Caco-2 (cell line): Measurements from ENCODE around the gene SPTA1. TPM values are rescaled to one million over a fixed set of nuclear protein-coding genes. Genes with fewer than 3 reads are reported as not detected.

Experiments
- BruUV-seq: library from RNA; stranded (reverse); fragments of 400-500 nt; replicated peaks from 2 replicates; lab custom pipeline; 2021; lab: Mats Ljungman, UMichigan
- CTCF ChIA-PET: fragments of 300-600 bp; sonication (Branson Sonifier 250); formaldehyde crosslinking; loops from one replicate; lab custom pipeline; 2022; ENCODE audit warnings: antibody characterized with exemption; lab: Charles Lee
- POLR2A ChIA-PET: fragments of 300-600 bp; sonication (Branson Sonifier 250); formaldehyde crosslinking; loops from one replicate; lab custom pipeline; 2022; ENCODE audit warnings: antibody characterized with exemption; lab: Charles Lee
- DNase-seq, 2 experiments: peaks; one replicate each; pipeline versions ENCODE4 v3.0.0 to v3.0.0-alpha.2; 2020 to 2022
- H3K27me3 ChIP-seq: replicated peaks from 2 replicates; pipeline ENCODE4 v1.6.0; 2011; ENCODE audit warnings: low read length; ENCODE audit not compliant: control insufficient read depth, insufficient read depth
- H3K36me3 ChIP-seq: 2 replicates; pipeline ENCODE4 v1.5.1; 2011; ENCODE audit warnings: low read length; ENCODE audit not compliant: control insufficient read depth, insufficient read depth
- H3K4me1 ChIP-seq: fragments of 250-450 bp; sonication (Bioruptor Pico); 2 replicates; pipeline ENCODE4 v1.5.1; 2020; ENCODE audit warnings: mild to moderate bottlenecking
- H3K4me3 ChIP-seq: 2 replicates; pipeline ENCODE4 v1.5.1; 2011; ENCODE audit warnings: low read depth, mild to moderate bottlenecking, control low read depth, low read length
- H3K9me3 ChIP-seq: fragments of 250-450 bp; sonication (Bioruptor Pico); 2 replicates; pipeline ENCODE4 v1.5.1; 2020; ENCODE audit warnings: mild to moderate bottlenecking, moderate library complexity
- H3K27ac Mint-ChIP-seq: one replicate; pipeline ENCODE4 v1.8.0; 2022; ENCODE audit warnings: mixed read lengths; ENCODE audit not compliant: unreplicated experiment
- H3K27me3 Mint-ChIP-seq: one replicate; pipeline ENCODE4 v1.8.0; 2022; ENCODE audit warnings: mixed read lengths; ENCODE audit not compliant: insufficient read depth, unreplicated experiment
- H3K36me3 Mint-ChIP-seq: one replicate; pipeline ENCODE4 v1.8.0; 2022; ENCODE audit warnings: mild to moderate bottlenecking, mixed read lengths; ENCODE audit not compliant: insufficient read depth, unreplicated experiment
- H3K4me1 Mint-ChIP-seq: one replicate; pipeline ENCODE4 v1.8.0; 2022; ENCODE audit warnings: low read depth, mixed read lengths; ENCODE audit not compliant: unreplicated experiment
- H3K4me3 Mint-ChIP-seq: one replicate; pipeline ENCODE4 v1.8.0; 2022; ENCODE audit warnings: mild to moderate bottlenecking, moderate library complexity, mixed read lengths; ENCODE audit not compliant: unreplicated experiment
- H3K9me3 Mint-ChIP-seq: one replicate; pipeline ENCODE4 v1.8.0; 2022; ENCODE audit warnings: mixed read lengths; ENCODE audit not compliant: unreplicated experiment
- intact Hi-C: fragments of 100-400 bp; cut with micrococcal nuclease; formaldehyde crosslinking; loops from one replicate; pipeline ENCODE4 v1.10.0; 2022; ENCODE audit not compliant: unreplicated experiment
- total RNA-seq: library from RNA; stranded (reverse); gene quantifications from 2 replicates; pipeline ENCODE4 v1.2.3, GENCODE V29; 2022
- TF ChIP-seq, protein P1 (sequence below), 2 experiments: fragments of 200-600 bp in 1 of 2; IDR thresholded peaks; 1 replicate in 1 of 2; 2 replicates in 1 of 2; pipeline versions ENCODE4 v1.5.1 to v1.8.0; 2011 to 2022; ENCODE audit warnings: antibody characterized with exemption in 1 of 2, control low read depth in 1 of 2, inconsistent platforms in 1 of 2, low read depth in 1 of 2, low read length in 1 of 2, mild to moderate bottlenecking in 1 of 2, moderate library complexity in 1 of 2; ENCODE audit not compliant: insufficient read depth in 1 of 2, severe bottlenecking in 1 of 2, unreplicated experiment in 1 of 2

SPTA1 gene
- total RNA-seq, 1 experiment from 2014 or later: not detected

DNA sequence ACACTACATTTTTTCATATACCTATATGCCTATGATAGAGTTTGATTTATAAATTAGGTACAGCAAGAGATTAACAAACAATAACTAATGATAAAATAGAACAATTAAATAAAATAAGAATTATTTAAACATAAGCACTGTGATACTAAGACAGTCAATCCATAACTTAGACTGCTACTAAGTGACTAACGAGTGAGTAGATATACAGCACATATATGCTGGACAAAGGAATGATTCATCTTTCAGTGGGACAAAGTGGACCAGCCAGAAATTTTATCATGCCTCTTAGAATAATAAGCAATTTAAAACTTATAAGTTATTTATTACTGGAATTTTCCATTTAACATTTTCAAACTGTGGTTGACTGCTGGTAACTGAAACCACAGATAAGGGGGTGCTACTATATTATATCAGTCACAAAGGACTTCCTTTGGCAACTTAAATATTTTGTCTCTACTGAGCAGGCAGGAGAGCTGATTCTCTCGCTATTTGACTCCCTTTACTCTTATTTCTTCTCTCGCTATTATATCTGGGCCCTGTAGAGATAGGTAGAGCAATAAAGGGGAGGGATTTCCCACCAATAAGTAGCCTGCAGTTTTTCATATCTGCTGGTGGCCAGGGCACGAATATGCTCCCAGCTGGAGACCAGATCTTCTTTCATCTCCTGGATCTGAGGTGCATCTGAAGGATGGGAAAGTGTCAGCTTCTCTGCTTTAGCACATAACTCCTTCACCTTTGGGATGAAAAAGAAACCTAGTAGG is 10.8 kb downstream of the SPTA1 start:
- no peaks in the 10 kb centered on the region for H3K27me3 ChIP-seq
- TF ChIP-seq, protein P1, sequence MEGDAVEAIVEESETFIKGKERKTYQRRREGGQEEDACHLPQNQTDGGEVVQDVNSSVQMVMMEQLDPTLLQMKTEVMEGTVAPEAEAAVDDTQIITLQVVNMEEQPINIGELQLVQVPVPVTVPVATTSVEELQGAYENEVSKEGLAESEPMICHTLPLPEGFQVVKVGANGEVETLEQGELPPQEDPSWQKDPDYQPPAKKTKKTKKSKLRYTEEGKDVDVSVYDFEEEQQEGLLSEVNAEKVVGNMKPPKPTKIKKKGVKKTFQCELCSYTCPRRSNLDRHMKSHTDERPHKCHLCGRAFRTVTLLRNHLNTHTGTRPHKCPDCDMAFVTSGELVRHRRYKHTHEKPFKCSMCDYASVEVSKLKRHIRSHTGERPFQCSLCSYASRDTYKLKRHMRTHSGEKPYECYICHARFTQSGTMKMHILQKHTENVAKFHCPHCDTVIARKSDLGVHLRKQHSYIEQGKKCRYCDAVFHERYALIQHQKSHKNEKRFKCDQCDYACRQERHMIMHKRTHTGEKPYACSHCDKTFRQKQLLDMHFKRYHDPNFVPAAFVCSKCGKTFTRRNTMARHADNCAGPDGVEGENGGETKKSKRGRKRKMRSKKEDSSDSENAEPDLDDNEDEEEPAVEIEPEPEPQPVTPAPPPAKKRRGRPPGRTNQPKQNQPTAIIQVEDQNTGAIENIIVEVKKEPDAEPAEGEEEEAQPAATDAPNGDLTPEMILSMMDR (IDR thresholded peaks at IDR 0.05; ENCODE audit: insufficient read depth in 1 of 2, low read depth in 1 of 2, low read length in 1 of 2, severe bottlenecking in 1 of 2, unreplicated experiment in 1 of 2): no peak
- H3K36me3 ChIP-seq: no peaks in the 10 kb centered on the region
- DNase-seq: no peak
- CTCF ChIA-PET: no interaction called here
- no peaks in the 10 kb centered on the region for H3K9me3 ChIP-seq
- no peaks in the 10 kb centered on the region for H3K4me1 Mint-ChIP-seq
- no peaks in the 10 kb centered on the region for H3K4me1 ChIP-seq
- POLR2A ChIA-PET: no interaction called here
- H3K9me3 Mint-ChIP-seq: no peaks in the 10 kb centered on the region
- no TSS peak for BruUV-seq
- no peak overlapping the region for H3K4me3 ChIP-seq
- no peak overlapping the region for H3K27ac Mint-ChIP-seq
- H3K36me3 Mint-ChIP-seq: no peaks in the 10 kb centered on the region
- no peak overlapping the region for H3K4me3 Mint-ChIP-seq
- H3K27me3 Mint-ChIP-seq: peaks cover 12% of the 10 kb centered on the region
- intact Hi-C loops: no loop called here

DNA sequence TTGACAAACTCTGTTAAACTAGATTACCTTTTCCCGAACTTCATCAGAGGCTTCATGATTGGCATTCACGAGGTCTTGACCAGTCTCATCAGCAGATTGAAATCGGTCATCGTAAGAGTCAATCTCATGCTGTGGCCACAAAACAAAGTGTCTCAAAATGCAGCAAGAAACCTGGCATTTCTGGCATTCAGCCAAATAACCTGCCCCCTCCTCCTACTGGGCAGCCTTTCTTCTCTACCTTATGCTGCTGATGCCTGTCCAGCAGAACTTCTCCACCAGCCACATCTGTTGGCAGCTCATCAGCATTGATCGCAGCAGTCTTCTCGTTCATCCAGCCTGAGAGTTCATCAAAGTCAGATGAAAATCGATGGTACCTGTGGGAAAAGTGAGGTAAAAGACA is 12.2 kb downstream of the SPTA1 start:
- no peak overlapping the region for H3K27ac Mint-ChIP-seq
- CTCF ChIA-PET: no interaction called here

DNA sequence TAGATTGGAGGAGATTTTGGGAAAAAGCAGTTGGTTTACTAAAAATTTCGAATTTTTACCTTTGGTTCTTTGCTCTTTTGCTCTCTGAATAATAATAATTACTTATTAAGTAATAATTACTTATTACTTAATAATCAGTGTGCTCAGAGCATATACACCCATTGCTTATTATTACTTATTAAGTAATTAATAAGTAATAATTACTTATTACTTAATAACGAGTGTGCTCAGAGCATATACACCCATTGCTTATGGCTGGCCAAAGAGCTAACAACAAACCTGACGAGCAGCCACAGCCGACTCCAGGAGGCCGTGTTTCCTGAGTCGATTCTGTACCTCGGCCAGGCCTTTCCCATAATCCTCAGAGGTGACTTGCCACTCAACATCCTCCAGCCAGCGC is 20.5 kb downstream of the SPTA1 start:
- Mint-ChIP-seq H3K4me1 (no peaks in the 10 kb centered on the region), H3K27me3 (peaks cover 6% of the 10 kb centered on the region), H3K27ac (no peak overlapping the region), H3K9me3 (no peaks in the 10 kb centered on the region), H3K36me3 (no peaks in the 10 kb centered on the region), H3K4me3 (no peak overlapping the region)
- intact Hi-C loops: no loop called here
- Histone ChIP-seq H3K36me3 (no peaks in the 10 kb centered on the region), H3K27me3 (no peaks in the 10 kb centered on the region), H3K4me3 (no peak overlapping the region), H3K9me3 (no peaks in the 10 kb centered on the region), H3K4me1 (no peaks in the 10 kb centered on the region)
- TF ChIP-seq, protein P1 (IDR thresholded peaks at IDR 0.05; ENCODE audit: insufficient read depth in 1 of 2, low read depth in 1 of 2, low read length in 1 of 2, severe bottlenecking in 1 of 2, unreplicated experiment in 1 of 2): no peak
- ChIA-PET CTCF (no interaction called here), POLR2A (no interaction called here)
- BruUV-seq: no TSS peak
- no peak for DNase-seq

More for the DNA sequence above, 12.2 kb downstream of the SPTA1 start:
- H3K27me3 ChIP-seq: no peaks in the 10 kb centered on the region
- Mint-ChIP-seq H3K36me3 (no peaks in the 10 kb centered on the region), H3K9me3 (no peaks in the 10 kb centered on the region), H3K27me3 (peaks cover 9% of the 10 kb centered on the region), H3K4me1 (no peaks in the 10 kb centered on the region), H3K4me3 (no peak overlapping the region)
- no peak for DNase-seq
- TF ChIP-seq, protein P1 (IDR thresholded peaks at IDR 0.05; ENCODE audit: insufficient read depth in 1 of 2, low read depth in 1 of 2, low read length in 1 of 2, severe bottlenecking in 1 of 2, unreplicated experiment in 1 of 2): no peak
- H3K36me3 ChIP-seq: no peaks in the 10 kb centered on the region
- intact Hi-C loops: no loop called here
- no peaks in the 10 kb centered on the region for H3K9me3 ChIP-seq
- POLR2A ChIA-PET: no interaction called here
- H3K4me3 ChIP-seq: no peak overlapping the region
- no peaks in the 10 kb centered on the region for H3K4me1 ChIP-seq
- BruUV-seq: no TSS peak
